H1 (cell line): Measurements from ENCODE around the gene GRAMD4. TPM values are rescaled to one million over a fixed set of nuclear protein-coding genes. Genes with fewer than 3 reads are reported as not detected.
A peak's percentile ranks its signal among the peaks of the same experiment; 100 is the strongest.

Experiments used
- CTCF ChIA-PET: fragments of 300-600 bp; sonication (Branson Sonifier 250); formaldehyde crosslinking; loops from one replicate; lab custom pipeline; 2021; ENCODE audit not compliant: partially characterized antibody; lab: Charles Lee
- POLR2A ChIA-PET: fragments of 300-600 bp; sonication (Branson Sonifier 250); formaldehyde crosslinking; loops from one replicate; lab custom pipeline; 2021; ENCODE audit warnings: inconsistent platforms; ENCODE audit not compliant: partially characterized antibody; lab: Charles Lee
- DNase-seq, 2 experiments: peaks; one replicate each; pipeline versions ENCODE4 v3.0.0 to v3.0.0-alpha.2; 2010 to 2022; ENCODE audit warnings: low spot score in 2 of 2, low read depth in 1 of 2, mixed read lengths in 1 of 2
- FAIRE-seq: peaks from 2 replicates; lab custom pipeline; 2011; peaks lifted over from hg19 to GRCh38; lab: Jason Lieb, UNC
- H2AFZ ChIP-seq: 2 replicates; pipeline ENCODE4 v1.8.1; 2012; ENCODE audit warnings: low read length, inconsistent platforms
- H2AK5ac ChIP-seq: 2 replicates; pipeline ENCODE4 v1.6.1; 2013; ENCODE audit warnings: low read depth, low read length
- H2BK120ac ChIP-seq: replicated peaks from 2 replicates; pipeline ENCODE3; 2013; ENCODE audit warnings: low read depth, low read length, inconsistent platforms
- H2BK12ac ChIP-seq: 2 replicates; pipeline ENCODE4 v1.6.1; 2013; ENCODE audit warnings: low read depth, low read length
- H2BK15ac ChIP-seq: 2 replicates; pipeline ENCODE4 v1.6.1; 2013; ENCODE audit warnings: low read length
- H2BK20ac ChIP-seq: 2 replicates; pipeline ENCODE4 v1.6.1; 2013; ENCODE audit warnings: low read length
- H2BK5ac ChIP-seq: 2 replicates; pipeline ENCODE4 v1.6.1; 2013; ENCODE audit warnings: low read depth, low read length
- H3K14ac ChIP-seq: 2 replicates; pipeline ENCODE4 v1.6.1; 2013; ENCODE audit warnings: inconsistent platforms; ENCODE audit not compliant: insufficient read length
- H3K18ac ChIP-seq: 2 replicates; pipeline ENCODE4 v1.6.1; 2013; ENCODE audit warnings: low read length; ENCODE audit errors: extremely low read depth
- H3K23ac ChIP-seq: 2 replicates; pipeline ENCODE4 v1.6.1; 2013; ENCODE audit warnings: inconsistent platforms; ENCODE audit not compliant: insufficient read length
- H3K23me2 ChIP-seq: 2 replicates; pipeline ENCODE4 v1.6.1; 2013; ENCODE audit warnings: low read depth, low read length
- H3K27ac ChIP-seq: 2 replicates; pipeline ENCODE4 v1.6.1; 2011; ENCODE audit warnings: low read depth, low read length, inconsistent platforms
- H3K27me3 ChIP-seq, 4 experiments: replicated peaks in 1 of 4; 1 replicate in 1 of 4; 2 replicates in 3 of 4; pipeline versions ENCODE4 v1.6.1 to v1.8.1; 2011 to 2013; ENCODE audit warnings: low read length in 3 of 4, mild to moderate bottlenecking in 3 of 4, inconsistent platforms in 2 of 4, mixed read lengths in 2 of 4, moderate library complexity in 1 of 4; ENCODE audit not compliant: control insufficient read depth in 3 of 4, insufficient read depth in 3 of 4; ENCODE audit errors: extremely low read depth in 1 of 4
- H3K36me3 ChIP-seq, 4 experiments: 2 replicates each; pipeline versions ENCODE4 v1.6.1 to v1.8.1; 2011 to 2013; ENCODE audit warnings: mild to moderate bottlenecking in 4 of 4, low read length in 3 of 4, moderate library complexity in 2 of 4, control low read depth in 1 of 4, inconsistent platforms in 1 of 4; ENCODE audit not compliant: insufficient read depth in 4 of 4, control insufficient read depth in 2 of 4
- H3K4ac ChIP-seq: replicated peaks from 2 replicates; pipeline ENCODE3; 2013; ENCODE audit warnings: low read length, low read depth, mixed read lengths, inconsistent platforms; ENCODE audit not compliant: insufficient read length
- H3K4me1 ChIP-seq, 4 experiments: replicated peaks in 1 of 4; 1 replicate in 1 of 4; 2 replicates in 3 of 4; pipeline versions ENCODE4 v1.6.1 to v1.8.1; 2011 to 2013; ENCODE audit warnings: low read length in 3 of 4, inconsistent platforms in 2 of 4, mixed read lengths in 1 of 4; ENCODE audit not compliant: insufficient read depth in 4 of 4, control insufficient read depth in 3 of 4
- H3K4me2 ChIP-seq, 2 experiments: 2 replicates each; pipeline versions ENCODE4 v1.6.1 to v1.8.1; 2011 to 2013; ENCODE audit warnings: low read depth in 2 of 2, low read length in 2 of 2, control low read depth in 1 of 2, inconsistent platforms in 1 of 2, mild to moderate bottlenecking in 1 of 2; ENCODE audit not compliant: insufficient read depth in 1 of 2
- H3K4me3 ChIP-seq, 4 experiments: fragments of 200-600, 300-600 bp in 1 of 4; sonication (generic), shearing (Covaris generic), sonication (Bioruptor Twin) in 1 of 4; 2 replicates each; pipeline versions ENCODE4 v1.5.1 to v1.8.1; 2011 to 2016; ENCODE audit warnings: low read length in 4 of 4, low read depth in 3 of 4, control low read depth in 2 of 4, inconsistent platforms in 2 of 4, mild to moderate bottlenecking in 2 of 4, mixed read lengths in 1 of 4, moderate library complexity in 1 of 4; ENCODE audit not compliant: insufficient read depth in 2 of 4; ENCODE audit errors: extremely low read depth in 1 of 4
- H3K56ac ChIP-seq: replicated peaks from 2 replicates; pipeline ENCODE3; 2013; ENCODE audit warnings: low read depth, mild to moderate bottlenecking, mixed read lengths, low read length, inconsistent platforms; ENCODE audit not compliant: insufficient read length
- H3K79me1 ChIP-seq: 2 replicates; pipeline ENCODE4 v1.6.1; 2013; ENCODE audit warnings: low read depth, low read length, control low read depth
- H3K79me2 ChIP-seq, 2 experiments: 2 replicates each; pipeline versions ENCODE4 v1.6.1 to v1.8.1; 2012 to 2013; ENCODE audit warnings: low read length in 2 of 2, mild to moderate bottlenecking in 2 of 2, inconsistent platforms in 1 of 2; ENCODE audit not compliant: insufficient read depth in 2 of 2, control insufficient read depth in 1 of 2
- H3K9ac ChIP-seq, 4 experiments: replicated peaks in 1 of 4; 1 replicate in 1 of 4; 2 replicates in 3 of 4; pipeline versions ENCODE4 v1.6.1 to v1.8.1; 2011 to 2013; ENCODE audit warnings: low read depth in 3 of 4, low read length in 3 of 4, control low read depth in 2 of 4, mild to moderate bottlenecking in 2 of 4, moderate library complexity in 2 of 4, inconsistent platforms in 1 of 4; ENCODE audit errors: extremely low read depth in 1 of 4
- H3K9me3 ChIP-seq, 2 experiments: 2 replicates each; pipeline versions ENCODE4 v1.6.1 to v1.8.1; 2012 to 2013; ENCODE audit warnings: mild to moderate bottlenecking in 2 of 2, moderate library complexity in 2 of 2, control low read depth in 1 of 2, inconsistent platforms in 1 of 2, low read depth in 1 of 2, low read length in 1 of 2, mixed read lengths in 1 of 2; ENCODE audit not compliant: insufficient read depth in 2 of 2
- H4K20me1 ChIP-seq, 2 experiments: replicated peaks in 1 of 2; 2 replicates each; pipeline versions ENCODE3 to v1.8.1; 2011 to 2013; ENCODE audit warnings: inconsistent platforms in 2 of 2, low read length in 2 of 2, mild to moderate bottlenecking in 1 of 2; ENCODE audit not compliant: insufficient read depth in 2 of 2, control insufficient read depth in 1 of 2
- H4K5ac ChIP-seq: 2 replicates; pipeline ENCODE4 v1.6.1; 2013; ENCODE audit warnings: low read length, low read depth, mixed read lengths, inconsistent platforms; ENCODE audit not compliant: insufficient read length
- H4K8ac ChIP-seq: 2 replicates; pipeline ENCODE4 v1.8.0; 2013; ENCODE audit warnings: mild to moderate bottlenecking, moderate library complexity, low read length, inconsistent platforms; ENCODE audit not compliant: insufficient read depth; ENCODE audit errors: extremely low read depth
- H4K91ac ChIP-seq: replicated peaks from 2 replicates; pipeline ENCODE3; 2013; ENCODE audit warnings: low read length, mixed read lengths, inconsistent platforms; ENCODE audit not compliant: insufficient read length
- EGR1 ChIP-seq: IDR thresholded peaks from 2 replicates; pipeline ENCODE4 v1.6.1; 2011; ENCODE audit warnings: low read depth, low read length, borderline replicate concordance
- WGBS, 2 experiments: shearing (Covaris generic) in 1 of 2; methylation state at CpG; one replicate each; pipeline versions ENCODE4 v1.1.6 to v1.1.7; 2013 to 2015; ENCODE audit warnings: low lambda C conversion rate in 2 of 2, mixed read lengths in 2 of 2, inconsistent platforms in 1 of 2, low coverage in 1 of 2, missing lambda C conversion rate in 1 of 2; ENCODE audit not compliant: insufficient replicate concordance in 2 of 2, insufficient coverage in 1 of 2, insufficient read length in 1 of 2; ENCODE audit errors: extremely low coverage in 1 of 2, missing lambda C conversion rate in 1 of 2; 5-methylcytosine and 5-hydroxymethylcytosine counted together
- polyA plus RNA-seq, 7 experiments: library from polyadenylated mRNA; depleted of rRNA in 3 of 7; stranded (reverse) in 5 of 7; unstranded in 2 of 7; fragments of >200 nt in 5 of 7; fragments of 200-250 nt in 2 of 7; gene quantifications; 1 replicate in 5 of 7; 2 replicates in 1 of 7; 4 replicates in 1 of 7; pipeline versions ENCODE4 v1.2.1 to v1.2.3, GENCODE V29; 2011 to 2013; ENCODE audit warnings: missing spikeins in 2 of 7, mixed read lengths in 2 of 7
- total RNA-seq: library from RNA; stranded (reverse); fragmentation: NEBNext Ultra II Directional; extraction: Animal tissue kit (Norgen Biotek cat#: 25700); gene quantifications from 2 replicates; pipeline ENCODE4 v1.2.1, GENCODE V29; 2021

GRAMD4 gene
- total and polyA plus RNA-seq, 2 of the 8 experiments (the other 6 are each of a cell fraction or from before 2014, with no cell fraction given): 7.9 to 25.6 TPM

GRCh38 chr22:46617207-46617985 lies 2.8 kb upstream of the GRAMD4 start:
- Histone ChIP-seq H2AFZ (no peak overlapping the region), H2BK5ac (no peak overlapping the region), H3K14ac (no peak overlapping the region), H4K5ac (no peak overlapping the region), H4K8ac (peak overlapping the region; percentile 35; the same call in 1 of the 2 replicates), H3K79me1 (no peaks in the 10 kb centered on the region), H3K18ac (no peak overlapping the region), H2BK120ac (no peak overlapping the region), H3K4ac (no peak overlapping the region), H3K4me1 (peaks cover 0 to 10% (median 2%) of the 10 kb centered on the region in 4 experiments; a peak in 4 of 7 replicates), H3K9me3 (no peaks in the 10 kb centered on the region; a peak in 1 of 4 replicates), H4K20me1 (no peaks in the 10 kb centered on the region), H3K23ac (no peak overlapping the region), H3K9ac (no peak overlapping the region), H3K79me2 (peaks cover 0 to 5% of the 10 kb centered on the region in 2 experiments; a peak in 1 of 4 replicates), H3K56ac (no peak overlapping the region), H2BK12ac (no peak overlapping the region), H2AK5ac (no peak overlapping the region), H3K4me2 (no peak overlapping the region), H3K36me3 (no peaks in the 10 kb centered on the region), H3K4me3 (no peak overlapping the region), H2BK20ac (no peak overlapping the region), H4K91ac (no peak overlapping the region), H3K27ac (no peak overlapping the region), H2BK15ac (no peak overlapping the region), H3K27me3 (no peaks in the 10 kb centered on the region), H3K23me2 (no peaks in the 10 kb centered on the region)
- no peak for TF ChIP-seq EGR1
- DNase-seq: no peak
- 84% methylated on average over 18 of the region's 18 CpGs; no CpG with 5 or more reads in 1 of the 2 experiments for WGBS, 2 experiments
- ChIA-PET POLR2A (interaction anchor here (2.0 kb wide), 1 partner anchor 10 kb away, joined by 5 read pairs; no protein-coding TSS in a partner anchor), CTCF (interaction anchor here (0.6 to 1.4 kb wide), 2 partner anchors 18 to 1912 kb away, joined by 4 read pairs; no protein-coding TSS in a partner anchor)
- FAIRE-seq: no peak
